Endothelial cell of umbilical vein (primary cell): ENCODE results near the gene NID2. TPM values are rescaled to one million over a fixed set of nuclear protein-coding genes. Genes with fewer than 3 reads are reported as not detected.

Source experiments
- BruUV-seq: library from RNA; stranded (reverse); fragments of 400-500 nt; replicated peaks from 2 replicates; lab custom pipeline; 2021; lab: Mats Ljungman, UMichigan
- CTCF ChIA-PET: fragments of 300-600, 350-600 bp; sonication (Branson Sonifier 250); formaldehyde crosslinking; loops from one replicate; lab custom pipeline; 2021; ENCODE audit warnings: antibody characterized with exemption, inconsistent platforms; lab: Charles Lee
- POLR2A ChIA-PET: fragments of 300-600, 350-600 bp; sonication (Branson Sonifier 250); formaldehyde crosslinking; loops from one replicate; lab custom pipeline; 2021; ENCODE audit warnings: antibody characterized with exemption, inconsistent platforms; lab: Charles Lee
- DNase-seq: peaks from one replicate; pipeline ENCODE4 v3.0.0-alpha.2; 2011; ENCODE audit warnings: low read depth, low spot score
- FAIRE-seq: peaks from 2 replicates; lab custom pipeline; 2011; peaks lifted over from hg19 to GRCh38; lab: Jason Lieb, UNC
- H2AFZ ChIP-seq: 2 replicates; pipeline ENCODE4 v1.6.0; 2012; ENCODE audit warnings: low read depth, low read length, control low read depth, inconsistent platforms
- H3K27ac ChIP-seq: 2 replicates; pipeline ENCODE4 v1.5.1; 2011; ENCODE audit warnings: low read depth, mild to moderate bottlenecking, control low read depth, low read length, moderate library complexity; ENCODE audit not compliant: insufficient read depth
- H3K27me3 ChIP-seq, 2 experiments: 2 replicates each; pipeline versions ENCODE4 v1.6.0 to v1.6.1; 2011; ENCODE audit warnings: low read length in 2 of 2, mixed read lengths in 1 of 2; ENCODE audit not compliant: control insufficient read depth in 2 of 2, insufficient read depth in 2 of 2
- H3K36me3 ChIP-seq, 2 experiments: 2 replicates in 1 of 2; 3 replicates in 1 of 2; pipeline ENCODE4 v1.5.1; 2011; ENCODE audit warnings: low read length in 2 of 2, mild to moderate bottlenecking in 1 of 2, moderate library complexity in 1 of 2; ENCODE audit not compliant: control insufficient read depth in 2 of 2, insufficient read depth in 2 of 2; ENCODE audit errors: extremely low read depth in 1 of 2
- H3K4me1 ChIP-seq: 3 replicates; pipeline ENCODE4 v1.5.1; 2011; ENCODE audit warnings: mild to moderate bottlenecking, low read length; ENCODE audit not compliant: control insufficient read depth, insufficient read depth; ENCODE audit errors: extremely low read depth
- H3K4me2 ChIP-seq: 2 replicates; pipeline ENCODE4 v1.6.1; 2011; ENCODE audit warnings: low read length, control low read depth, mixed read lengths; ENCODE audit not compliant: insufficient read depth
- H3K4me3 ChIP-seq, 3 experiments: fragments of 200-600 bp in 1 of 3; sonication (generic), shearing (Covaris generic) in 1 of 3; replicated peaks in 1 of 3; 2 replicates each; pipeline ENCODE4 v1.5.1; 2011 to 2016; ENCODE audit warnings: control low read depth in 3 of 3, low read length in 3 of 3, mild to moderate bottlenecking in 2 of 3, inconsistent platforms in 1 of 3, low read depth in 1 of 3, moderate library complexity in 1 of 3; ENCODE audit not compliant: insufficient read depth in 1 of 3
- H3K79me2 ChIP-seq: 2 replicates; pipeline ENCODE4 v1.6.0; 2012; ENCODE audit warnings: low read length, inconsistent platforms; ENCODE audit not compliant: control insufficient read depth, insufficient read depth
- H3K9ac ChIP-seq: replicated peaks from 2 replicates; pipeline ENCODE3; 2011; ENCODE audit warnings: low read length, control low read depth; ENCODE audit not compliant: insufficient read depth; ENCODE audit errors: extremely low read depth
- H3K9me1 ChIP-seq: replicated peaks from 3 replicates; pipeline ENCODE4 v1.6.0; 2011; ENCODE audit warnings: mild to moderate bottlenecking, low read length; ENCODE audit not compliant: control insufficient read depth, insufficient read depth; ENCODE audit errors: extremely low read depth
- H3K9me3 ChIP-seq: replicated peaks from 2 replicates; pipeline ENCODE4 v1.5.1; 2012; ENCODE audit warnings: low read length, inconsistent platforms; ENCODE audit not compliant: control insufficient read depth, insufficient read depth
- H4K20me1 ChIP-seq: replicated peaks from 2 replicates; pipeline ENCODE3; 2011; ENCODE audit warnings: mild to moderate bottlenecking, low read length; ENCODE audit not compliant: control insufficient read depth, insufficient read depth; ENCODE audit errors: extremely low read depth
- EZH2 ChIP-seq: IDR thresholded peaks from 2 replicates; pipeline ENCODE4 v1.6.1; 2012; ENCODE audit warnings: borderline replicate concordance, low read depth, mild to moderate bottlenecking, moderate library complexity, low read length, inconsistent platforms; ENCODE audit not compliant: severe bottlenecking
- FOS ChIP-seq: IDR thresholded peaks from 2 replicates; pipeline ENCODE4 v1.6.1; 2011; ENCODE audit warnings: mild to moderate bottlenecking, low read length, moderate library complexity, borderline replicate concordance; ENCODE audit not compliant: insufficient read depth
- GATA2 ChIP-seq: IDR thresholded peaks from 2 replicates; pipeline ENCODE4 v1.7.0; 2011; ENCODE audit warnings: low read depth, mild to moderate bottlenecking, moderate library complexity, mixed read lengths, low read length; ENCODE audit not compliant: insufficient read length, insufficient read depth
- JUN ChIP-seq: IDR thresholded peaks from 2 replicates; pipeline ENCODE4 v1.6.1; 2011; ENCODE audit warnings: borderline replicate concordance, low read depth; ENCODE audit not compliant: insufficient read length, insufficient read depth
- MYC ChIP-seq: IDR thresholded peaks from one replicate; pipeline ENCODE4 v1.6.1; 2011; ENCODE audit warnings: mild to moderate bottlenecking, low read depth, low read length
- POLR2A ChIP-seq: IDR thresholded peaks from 2 replicates; pipeline ENCODE4 v1.6.1; 2012; ENCODE audit warnings: low read depth, mild to moderate bottlenecking, control low read depth, low read length
- POLR2AphosphoS5 ChIP-seq: IDR thresholded peaks from 2 replicates; pipeline ENCODE4 v1.6.1; 2012; ENCODE audit warnings: low read depth, mild to moderate bottlenecking, control low read depth, low read length, moderate library complexity; ENCODE audit not compliant: insufficient read depth
- dilution Hi-C: fragments of 300-500 bp; cut with MboI; formaldehyde crosslinking; loops from one replicate; pipeline ENCODE4 v1.15.0; 2019; ENCODE audit warnings: low sequenced_read_pairs; ENCODE audit not compliant: extremely low pct_ligation_motif_present
- intact Hi-C: fragments of 100-400 bp; cut with micrococcal nuclease; formaldehyde crosslinking; loops from one replicate; pipeline ENCODE4 v1.10.0; 2022
- polyA plus RNA-seq, 4 experiments: library from polyadenylated mRNA; depleted of rRNA in 3 of 4; stranded (reverse) in 3 of 4; unstranded in 1 of 4; fragments of >200 nt; gene quantifications; 2 replicates each; pipeline versions ENCODE4 v1.2.1 to v1.2.3, GENCODE V29; 2011 to 2012; ENCODE audit warnings: missing spikeins in 1 of 4
- total RNA-seq: library from RNA; stranded (reverse); gene quantifications from 2 replicates; pipeline ENCODE4 v1.2.3, GENCODE V29; 2021
- TF ChIP-seq, protein P1 (sequence below), 2 donors: IDR thresholded peaks; 1 replicate in 1 of 2; 2 replicates in 1 of 2; pipeline ENCODE4 v1.5.1; 2011; ENCODE audit warnings: low read length in 2 of 2, mild to moderate bottlenecking in 2 of 2, moderate library complexity in 2 of 2, control low read depth in 1 of 2, inconsistent platforms in 1 of 2, low read depth in 1 of 2; ENCODE audit not compliant: insufficient read depth in 1 of 2; ENCODE audit errors: extremely low read depth in 1 of 2
- TF ChIP-seq, protein P2 (sequence below): IDR thresholded peaks from 2 replicates; pipeline ENCODE4 v1.6.1; 2011; ENCODE audit not compliant: insufficient read depth, insufficient read length

Gene NID2
- total and polyA plus RNA-seq, 2 donors (not counting 3 experiments of a cell fraction or from before 2014, with no cell fraction given), result 22.5 to 56.7 TPM

DNA sequence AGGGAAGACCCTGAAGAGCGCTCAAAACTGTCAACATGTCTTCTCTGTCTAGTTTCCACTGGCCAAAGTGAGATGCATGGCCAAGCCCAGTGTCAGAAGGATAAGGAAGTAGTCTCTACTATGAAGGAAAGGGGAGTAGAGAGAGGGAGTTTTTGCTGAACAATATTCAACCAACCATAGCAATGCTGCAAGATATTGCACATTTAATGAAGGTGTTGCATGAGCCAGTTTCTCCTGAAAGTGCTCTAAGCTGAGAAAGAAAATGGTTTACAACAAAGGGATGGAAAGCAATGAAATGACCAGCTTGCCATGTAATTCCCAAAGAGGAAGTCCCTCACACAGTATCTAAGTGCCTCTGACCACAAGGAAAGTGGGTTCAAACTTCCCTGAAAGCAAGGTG is 40.0 kb upstream of the NID2 start:
- Histone ChIP-seq H3K9me1 (no peaks in the 10 kb centered on the region), H3K4me3 (no peak overlapping the region), H2AFZ (no peak overlapping the region), H4K20me1 (no peaks in the 10 kb centered on the region), H3K79me2 (no peaks in the 10 kb centered on the region), H3K4me2 (no peak overlapping the region), H3K4me1 (no peaks in the 10 kb centered on the region), H3K27ac (no peak overlapping the region), H3K36me3 (no peaks in the 10 kb centered on the region), H3K9ac (no peak overlapping the region), H3K9me3 (no peaks in the 10 kb centered on the region), H3K27me3 (no peaks in the 10 kb centered on the region)
- BruUV-seq, result no TSS peak
- POLR2A ChIA-PET, result no interaction called here
- FAIRE-seq (no peak), DNase-seq (no peak)
- intact Hi-C loops, result no loop called here
- CTCF ChIA-PET, result no interaction called here
- TF ChIP-seq, protein P1, sequence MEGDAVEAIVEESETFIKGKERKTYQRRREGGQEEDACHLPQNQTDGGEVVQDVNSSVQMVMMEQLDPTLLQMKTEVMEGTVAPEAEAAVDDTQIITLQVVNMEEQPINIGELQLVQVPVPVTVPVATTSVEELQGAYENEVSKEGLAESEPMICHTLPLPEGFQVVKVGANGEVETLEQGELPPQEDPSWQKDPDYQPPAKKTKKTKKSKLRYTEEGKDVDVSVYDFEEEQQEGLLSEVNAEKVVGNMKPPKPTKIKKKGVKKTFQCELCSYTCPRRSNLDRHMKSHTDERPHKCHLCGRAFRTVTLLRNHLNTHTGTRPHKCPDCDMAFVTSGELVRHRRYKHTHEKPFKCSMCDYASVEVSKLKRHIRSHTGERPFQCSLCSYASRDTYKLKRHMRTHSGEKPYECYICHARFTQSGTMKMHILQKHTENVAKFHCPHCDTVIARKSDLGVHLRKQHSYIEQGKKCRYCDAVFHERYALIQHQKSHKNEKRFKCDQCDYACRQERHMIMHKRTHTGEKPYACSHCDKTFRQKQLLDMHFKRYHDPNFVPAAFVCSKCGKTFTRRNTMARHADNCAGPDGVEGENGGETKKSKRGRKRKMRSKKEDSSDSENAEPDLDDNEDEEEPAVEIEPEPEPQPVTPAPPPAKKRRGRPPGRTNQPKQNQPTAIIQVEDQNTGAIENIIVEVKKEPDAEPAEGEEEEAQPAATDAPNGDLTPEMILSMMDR (IDR thresholded peaks at IDR 0.05; ENCODE audit: extremely low read depth in 1 of 2, insufficient read depth in 1 of 2, low read depth in 1 of 2, low read length in 2 of 2), result no peak
- TF ChIP-seq EZH2, result no peak
- TF ChIP-seq POLR2A, result no peak
- TF ChIP-seq, protein P2, sequence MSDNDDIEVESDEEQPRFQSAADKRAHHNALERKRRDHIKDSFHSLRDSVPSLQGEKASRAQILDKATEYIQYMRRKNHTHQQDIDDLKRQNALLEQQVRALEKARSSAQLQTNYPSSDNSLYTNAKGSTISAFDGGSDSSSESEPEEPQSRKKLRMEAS, result no peak
- no peak for TF ChIP-seq MYC
- dilution Hi-C loops, result no loop called here

DNA sequence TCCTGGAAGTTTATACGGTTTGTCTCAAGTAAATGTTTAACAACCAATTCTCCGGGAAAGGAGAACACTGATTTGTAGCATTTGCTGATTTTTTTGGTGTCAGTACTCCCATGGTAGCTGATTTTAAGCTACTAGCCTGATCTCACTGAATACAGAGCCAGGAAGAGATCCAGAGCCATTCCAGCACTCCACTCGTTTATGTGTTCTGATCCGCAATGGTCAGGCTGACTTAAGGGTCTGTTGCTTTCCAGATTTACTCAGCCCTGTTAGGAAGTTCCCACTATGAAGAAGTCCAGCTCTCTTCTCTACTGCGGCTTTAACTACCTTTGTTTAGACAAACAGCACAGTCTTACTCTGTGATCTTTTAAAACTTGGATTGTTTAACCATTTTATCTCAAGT is 38.0 kb upstream of the NID2 start:
- POLR2A ChIA-PET, result interaction anchor here (0.6 kb wide), 1 partner anchor 35 kb away, joined by 3 read pairs; no protein-coding TSS in a partner anchor
- Histone ChIP-seq H2AFZ (no peak overlapping the region), H4K20me1 (no peaks in the 10 kb centered on the region), H3K27ac (no peak overlapping the region), H3K9me1 (no peaks in the 10 kb centered on the region), H3K9me3 (no peaks in the 10 kb centered on the region), H3K79me2 (no peaks in the 10 kb centered on the region), H3K4me3 (no peak overlapping the region), H3K4me1 (no peaks in the 10 kb centered on the region), H3K36me3 (no peaks in the 10 kb centered on the region), H3K4me2 (no peak overlapping the region), H3K9ac (no peak overlapping the region), H3K27me3 (peaks cover 0 to 4% of the 10 kb centered on the region in 2 experiments)
- CTCF ChIA-PET, result interaction anchor here (1.0 to 1.2 kb wide), 2 partner anchors 36 to 111 kb away, joined by 3 read pairs; no protein-coding TSS in a partner anchor
- dilution Hi-C loops, result no loop called here
- DNase-seq, result no peak
- no TSS peak for BruUV-seq
- FAIRE-seq, result no peak
- TF ChIP-seq POLR2AphosphoS5 (no peak), MYC (no peak), JUN (no peak), GATA2 (no peak), FOS (no peak), EZH2 (no peak), POLR2A (no peak)
- TF ChIP-seq, protein P1 (IDR thresholded peaks at IDR 0.05; ENCODE audit: extremely low read depth in 1 of 2, insufficient read depth in 1 of 2, low read depth in 1 of 2, low read length in 2 of 2), result no peak
- TF ChIP-seq, protein P2, result no peak
- intact Hi-C loops, result no loop called here
